Measurements from ENCODE around the gene SDK1. TPM values are rescaled to one million over a fixed set of nuclear protein-coding genes. Genes with fewer than 3 reads are reported as not detected.

The SDK1 gene
- polyA plus RNA-seq, 4 donors: 0.27 to 5.0 (median 2.1) TPM; not detected in 1

GRCh38 chr7:3537210-3537875 is 236.3 kb downstream of the SDK1 start:
- H3K27me3 ChIP-seq (ENCODE audit: control insufficient read depth in 3 of 3, insufficient read depth in 3 of 3, low read length in 3 of 3): no peaks in the 10 kb centered on the region
- no peak overlapping the region for H3K27ac ChIP-seq (ENCODE audit: low read depth in 1 of 3, low read length in 2 of 3)
- DNase-seq (no peak), FAIRE-seq (no peak)
- H3K9me3 ChIP-seq (ENCODE audit: control insufficient read depth in 2 of 2, insufficient read depth in 1 of 2, low read depth in 1 of 2, low read length in 1 of 2): no peaks in the 10 kb centered on the region
- H3K36me3 ChIP-seq (ENCODE audit: control insufficient read depth in 3 of 3, insufficient read depth in 2 of 3, low read depth in 1 of 3, low read length in 3 of 3): no peaks in the 10 kb centered on the region
- H3K4me1 ChIP-seq (ENCODE audit: control insufficient read depth in 3 of 3, insufficient read depth in 2 of 3, low read depth in 1 of 3, low read length in 2 of 3): no peaks in the 10 kb centered on the region
- no peak overlapping the region for H3K4me3 ChIP-seq (ENCODE audit: low read depth in 1 of 3, low read length in 3 of 3)
- 80 to 83% (median 83%) methylated on average over 6 of the region's 6 CpGs for WGBS, 3 donors

GRCh38 chr7:3538041-3538440 is 237.0 kb downstream of the SDK1 start:
- 78 to 87% (median 86%) methylated on average over 3 of the region's 3 CpGs for WGBS, 3 donors
- FAIRE-seq: no peak
- no peaks in the 10 kb centered on the region for H3K36me3 ChIP-seq (ENCODE audit: control insufficient read depth in 3 of 3, insufficient read depth in 2 of 3, low read depth in 1 of 3, low read length in 3 of 3)
- H3K27ac ChIP-seq (ENCODE audit: low read depth in 1 of 3, low read length in 2 of 3): no peak overlapping the region
- no peaks in the 10 kb centered on the region for H3K9me3 ChIP-seq (ENCODE audit: control insufficient read depth in 2 of 2, insufficient read depth in 1 of 2, low read depth in 1 of 2, low read length in 1 of 2)
- H3K4me3 ChIP-seq (ENCODE audit: low read depth in 1 of 3, low read length in 3 of 3): no peak overlapping the region
- no peak for DNase-seq
- no peaks in the 10 kb centered on the region for H3K27me3 ChIP-seq (ENCODE audit: control insufficient read depth in 3 of 3, insufficient read depth in 3 of 3, low read length in 3 of 3)
- H3K4me1 ChIP-seq (ENCODE audit: control insufficient read depth in 3 of 3, insufficient read depth in 2 of 3, low read depth in 1 of 3, low read length in 2 of 3): no peaks in the 10 kb centered on the region

- Histone ChIP-seq H3K27me3 (ENCODE audit: control insufficient read depth in 3 of 3, insufficient read depth in 3 of 3, low read length in 3 of 3) (no peaks in the 10 kb centered on the region), H3K4me3 (ENCODE audit: low read depth in 1 of 3, low read length in 3 of 3) (no peak overlapping the region), H3K36me3 (ENCODE audit: control insufficient read depth in 3 of 3, insufficient read depth in 2 of 3, low read depth in 1 of 3, low read length in 3 of 3) (no peaks in the 10 kb centered on the region), H3K4me1 (ENCODE audit: control insufficient read depth in 3 of 3, insufficient read depth in 2 of 3, low read depth in 1 of 3, low read length in 2 of 3) (no peaks in the 10 kb centered on the region), H3K27ac (ENCODE audit: low read depth in 1 of 3, low read length in 2 of 3) (no peak overlapping the region), H3K9me3 (ENCODE audit: control insufficient read depth in 2 of 2, insufficient read depth in 1 of 2, low read depth in 1 of 2, low read length in 1 of 2) (no peaks in the 10 kb centered on the region)
- FAIRE-seq (no peak), DNase-seq (no peak)
- 66 to 79% (median 76%) methylated on average over 5 of the region's 5 CpGs for WGBS, 3 donors
Measured at GRCh38 chr7:3540456-3541220, 239.6 kb downstream of the SDK1 start.

- H3K27ac ChIP-seq (ENCODE audit: low read depth in 1 of 3, low read length in 2 of 3): no peak overlapping the region
- DNase-seq: no peak
- no peaks in the 10 kb centered on the region for H3K4me1 ChIP-seq (ENCODE audit: control insufficient read depth in 3 of 3, insufficient read depth in 2 of 3, low read depth in 1 of 3, low read length in 2 of 3)
- WGBS, 3 donors: 83 to 89% (median 87%) methylated on average over 5 of the region's 5 CpGs
- no peak for FAIRE-seq
- no peaks in the 10 kb centered on the region for H3K27me3 ChIP-seq (ENCODE audit: control insufficient read depth in 3 of 3, insufficient read depth in 3 of 3, low read length in 3 of 3)
- no peaks in the 10 kb centered on the region for H3K36me3 ChIP-seq (ENCODE audit: control insufficient read depth in 3 of 3, insufficient read depth in 2 of 3, low read depth in 1 of 3, low read length in 3 of 3)
- no peak overlapping the region for H3K4me3 ChIP-seq (ENCODE audit: low read depth in 1 of 3, low read length in 3 of 3)
- no peaks in the 10 kb centered on the region for H3K9me3 ChIP-seq (ENCODE audit: control insufficient read depth in 2 of 2, insufficient read depth in 1 of 2, low read depth in 1 of 2, low read length in 1 of 2)
Measured at GRCh38 chr7:3544202-3544601, 243.2 kb downstream of the SDK1 start.

- no peaks in the 10 kb centered on the region for H3K9me3 ChIP-seq (ENCODE audit: control insufficient read depth in 2 of 2, insufficient read depth in 1 of 2, low read depth in 1 of 2, low read length in 1 of 2)
- FAIRE-seq (no peak), DNase-seq (no peak)
- H3K36me3 ChIP-seq (ENCODE audit: control insufficient read depth in 3 of 3, insufficient read depth in 2 of 3, low read depth in 1 of 3, low read length in 3 of 3): no peaks in the 10 kb centered on the region
- H3K4me1 ChIP-seq (ENCODE audit: control insufficient read depth in 3 of 3, insufficient read depth in 2 of 3, low read depth in 1 of 3, low read length in 2 of 3): no peaks in the 10 kb centered on the region
- H3K4me3 ChIP-seq (ENCODE audit: low read depth in 1 of 3, low read length in 3 of 3): no peak overlapping the region
- H3K27me3 ChIP-seq (ENCODE audit: control insufficient read depth in 3 of 3, insufficient read depth in 3 of 3, low read length in 3 of 3): no peaks in the 10 kb centered on the region
- 55 to 63% (median 60%) methylated on average over 4 of the region's 4 CpGs for WGBS, 3 donors
- H3K27ac ChIP-seq (ENCODE audit: low read depth in 1 of 3, low read length in 2 of 3): no peak overlapping the region
Measured at GRCh38 chr7:3548815-3549214, 247.8 kb downstream of the SDK1 start.

- FAIRE-seq (no peak), DNase-seq (no peak)
- no peaks in the 10 kb centered on the region for H3K4me1 ChIP-seq (ENCODE audit: control insufficient read depth in 3 of 3, insufficient read depth in 2 of 3, low read depth in 1 of 3, low read length in 2 of 3)
- WGBS, 3 donors: 45 to 53% (median 53%) methylated on average over 2 of the region's 2 CpGs
- H3K27ac ChIP-seq (ENCODE audit: low read depth in 1 of 3, low read length in 2 of 3): no peak overlapping the region
- H3K27me3 ChIP-seq (ENCODE audit: control insufficient read depth in 3 of 3, insufficient read depth in 3 of 3, low read length in 3 of 3): no peaks in the 10 kb centered on the region
- no peak overlapping the region for H3K4me3 ChIP-seq (ENCODE audit: low read depth in 1 of 3, low read length in 3 of 3)
- no peaks in the 10 kb centered on the region for H3K36me3 ChIP-seq (ENCODE audit: control insufficient read depth in 3 of 3, insufficient read depth in 2 of 3, low read depth in 1 of 3, low read length in 3 of 3)
- no peaks in the 10 kb centered on the region for H3K9me3 ChIP-seq (ENCODE audit: control insufficient read depth in 2 of 2, insufficient read depth in 1 of 2, low read depth in 1 of 2, low read length in 1 of 2)
Measured at GRCh38 chr7:3549601-3550000, 248.5 kb downstream of the SDK1 start.

GRCh38 chr7:3551536-3551935 is 250.5 kb downstream of the SDK1 start:
- Histone ChIP-seq H3K4me3 (ENCODE audit: low read depth in 1 of 3, low read length in 3 of 3) (no peak overlapping the region), H3K9me3 (ENCODE audit: control insufficient read depth in 2 of 2, insufficient read depth in 1 of 2, low read depth in 1 of 2, low read length in 1 of 2) (no peaks in the 10 kb centered on the region), H3K4me1 (ENCODE audit: control insufficient read depth in 3 of 3, insufficient read depth in 2 of 3, low read depth in 1 of 3, low read length in 2 of 3) (no peaks in the 10 kb centered on the region), H3K27me3 (ENCODE audit: control insufficient read depth in 3 of 3, insufficient read depth in 3 of 3, low read length in 3 of 3) (no peaks in the 10 kb centered on the region), H3K36me3 (ENCODE audit: control insufficient read depth in 3 of 3, insufficient read depth in 2 of 3, low read depth in 1 of 3, low read length in 3 of 3) (no peaks in the 10 kb centered on the region), H3K27ac (ENCODE audit: low read depth in 1 of 3, low read length in 2 of 3) (no peak overlapping the region)
- no peak for DNase-seq
- WGBS, 3 donors: 80 to 89% (median 81%) methylated on average over 6 of the region's 6 CpGs
- FAIRE-seq: no peak

- no peak for FAIRE-seq
- Histone ChIP-seq H3K4me3 (ENCODE audit: low read depth in 1 of 3, low read length in 3 of 3) (no peak overlapping the region), H3K4me1 (ENCODE audit: control insufficient read depth in 3 of 3, insufficient read depth in 2 of 3, low read depth in 1 of 3, low read length in 2 of 3) (no peaks in the 10 kb centered on the region), H3K27me3 (ENCODE audit: control insufficient read depth in 3 of 3, insufficient read depth in 3 of 3, low read length in 3 of 3) (no peaks in the 10 kb centered on the region), H3K36me3 (ENCODE audit: control insufficient read depth in 3 of 3, insufficient read depth in 2 of 3, low read depth in 1 of 3, low read length in 3 of 3) (no peaks in the 10 kb centered on the region), H3K27ac (ENCODE audit: low read depth in 1 of 3, low read length in 2 of 3) (no peak overlapping the region), H3K9me3 (ENCODE audit: control insufficient read depth in 2 of 2, insufficient read depth in 1 of 2, low read depth in 1 of 2, low read length in 1 of 2) (no peaks in the 10 kb centered on the region)
- 50 to 58% (median 57%) methylated on average over 1 of the region's 1 CpG for WGBS, 3 donors
- DNase-seq: no peak
Measured at GRCh38 chr7:3552499-3552898, 251.4 kb downstream of the SDK1 start.

Measured in small intestine (tissue), 7 donors.